Measurements from ENCODE around the gene TPPP.

Gene TPPP

GRCh38 chr5:624118-624950, 68.8 kb downstream of the TPPP start:
- DNase-seq: no peak

GRCh38 chr5:623531-623930, 69.6 kb downstream of the TPPP start:
- no peak for DNase-seq

GRCh38 chr5:622946-623522, 70.1 kb downstream of the TPPP start:
- DNase-seq: no peak

GRCh38 chr5:622359-622758, 70.8 kb downstream of the TPPP start:
- DNase-seq: no peak

GRCh38 chr5:621341-621761, 71.8 kb downstream of the TPPP start:
- no peak for DNase-seq

GRCh38 chr5:620586-621180, 72.5 kb downstream of the TPPP start:
- no peak for DNase-seq

GRCh38 chr5:620152-620551, 73.0 kb downstream of the TPPP start:
- no peak for DNase-seq

- no peak for DNase-seq
Observed at GRCh38 chr5:619444-619843, 73.7 kb downstream of the TPPP start.

- no peak for DNase-seq
Observed at GRCh38 chr5:618450-618849, 74.7 kb downstream of the TPPP start.

GRCh38 chr5:617896-618295, 75.3 kb downstream of the TPPP start:
- DNase-seq: no peak

GRCh38 chr5:616484-617039, 76.6 kb downstream of the TPPP start:
- DNase-seq: no peak

- no peak for DNase-seq
Observed at GRCh38 chr5:612498-613424, 80.4 kb downstream of the TPPP start.

- DNase-seq: peak; percentile 91
Observed at GRCh38 chr5:611731-612486, 81.2 kb downstream of the TPPP start, which contains the start of gene CEP72. TSS of gene CEP72 (plus strand) at chr5:612340. CDS start at chr5:612362, 22 bp downstream.

GRCh38 chr5:610744-611730, 82.1 kb downstream of the TPPP start:
- DNase-seq: no peak

- no peak for DNase-seq
Observed at GRCh38 chr5:610011-610743, 83.0 kb downstream of the TPPP start.
